ENCODE results near the gene BCL2.
"Not testable (repeated sequence)": the region's sequence is repeated elsewhere in the genome, so short reads cannot be mapped to it uniquely, and the experiment has no call there.

BCL2 gene

DNA sequence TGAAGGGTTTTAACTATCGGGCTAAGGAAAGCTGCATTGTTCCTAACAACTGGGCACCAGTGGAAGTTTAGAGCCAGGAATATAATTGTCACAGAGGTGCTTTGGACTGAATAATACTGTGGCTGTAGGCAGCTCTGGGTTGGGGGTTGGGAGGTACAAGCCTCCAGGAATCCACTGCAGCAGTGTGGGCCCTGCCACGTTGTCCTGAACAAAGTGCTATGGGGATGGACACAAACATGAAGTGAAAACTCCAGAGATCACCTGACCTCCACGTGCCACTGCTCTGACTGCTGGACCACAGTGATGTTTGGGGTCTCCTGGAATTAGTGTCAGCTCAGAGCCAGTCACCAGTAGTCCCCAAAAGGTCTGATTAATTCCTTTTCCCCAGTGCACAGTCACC lies 110.9 kb downstream of the BCL2 start:
- DNase-seq (ENCODE audit: extremely low spot score, insufficient read length, low read depth) (no peak), FAIRE-seq (peak; percentile 21)

DNA sequence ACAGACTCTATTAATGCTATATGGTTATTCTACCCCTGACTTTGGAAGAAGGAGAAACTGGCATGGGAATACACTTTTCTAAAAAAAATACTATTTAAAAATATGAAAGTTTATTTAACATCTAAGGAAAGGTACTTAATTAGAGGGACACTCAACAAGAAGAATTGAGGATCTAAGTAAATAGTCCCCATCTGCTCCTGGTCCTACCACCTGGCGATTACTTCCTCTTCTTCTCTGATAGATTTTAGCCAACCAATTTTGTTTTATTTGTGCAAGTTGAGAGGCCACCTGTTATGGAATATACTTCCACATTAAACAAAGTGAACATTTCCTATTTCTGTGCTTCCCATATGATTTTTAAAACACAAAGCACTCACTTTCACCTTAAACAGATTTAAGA lies 111.7 kb downstream of the BCL2 start:
- FAIRE-seq (peak; percentile 77), DNase-seq (ENCODE audit: extremely low spot score, insufficient read length, low read depth) (no peak)

- no peak for DNase-seq (ENCODE audit: extremely low spot score, insufficient read length, low read depth)
- peak; percentile 54 for FAIRE-seq
Observed at GRCh38 chr18:63207143-63207790, 112.3 kb downstream of the BCL2 start.

GRCh38 chr18:63206433-63207142 lies 113.0 kb downstream of the BCL2 start:
- FAIRE-seq: peak; percentile 21
- DNase-seq (ENCODE audit: extremely low spot score, insufficient read length, low read depth): no peak

GRCh38 chr18:63205791-63206252 lies 113.7 kb downstream of the BCL2 start:
- FAIRE-seq: peak; percentile 60
- no peak for DNase-seq (ENCODE audit: extremely low spot score, insufficient read length, low read depth)

GRCh38 chr18:63203497-63203896 lies 116.1 kb downstream of the BCL2 start:
- DNase-seq (ENCODE audit: extremely low spot score, insufficient read length, low read depth) (no peak), FAIRE-seq (peak; percentile 47)

- FAIRE-seq (no peak), DNase-seq (ENCODE audit: extremely low spot score, insufficient read length, low read depth) (no peak)
Observed at GRCh38 chr18:63202828-63203227, 116.7 kb downstream of the BCL2 start.

GRCh38 chr18:63201456-63201855 lies 118.1 kb downstream of the BCL2 start:
- not testable (repeated sequence) for FAIRE-seq; DNase-seq (ENCODE audit: extremely low spot score, insufficient read length, low read depth)

GRCh38 chr18:63199743-63200241 lies 119.8 kb downstream of the BCL2 start:
- peak; percentile 39 for FAIRE-seq
- DNase-seq (ENCODE audit: extremely low spot score, insufficient read length, low read depth): no peak

DNA sequence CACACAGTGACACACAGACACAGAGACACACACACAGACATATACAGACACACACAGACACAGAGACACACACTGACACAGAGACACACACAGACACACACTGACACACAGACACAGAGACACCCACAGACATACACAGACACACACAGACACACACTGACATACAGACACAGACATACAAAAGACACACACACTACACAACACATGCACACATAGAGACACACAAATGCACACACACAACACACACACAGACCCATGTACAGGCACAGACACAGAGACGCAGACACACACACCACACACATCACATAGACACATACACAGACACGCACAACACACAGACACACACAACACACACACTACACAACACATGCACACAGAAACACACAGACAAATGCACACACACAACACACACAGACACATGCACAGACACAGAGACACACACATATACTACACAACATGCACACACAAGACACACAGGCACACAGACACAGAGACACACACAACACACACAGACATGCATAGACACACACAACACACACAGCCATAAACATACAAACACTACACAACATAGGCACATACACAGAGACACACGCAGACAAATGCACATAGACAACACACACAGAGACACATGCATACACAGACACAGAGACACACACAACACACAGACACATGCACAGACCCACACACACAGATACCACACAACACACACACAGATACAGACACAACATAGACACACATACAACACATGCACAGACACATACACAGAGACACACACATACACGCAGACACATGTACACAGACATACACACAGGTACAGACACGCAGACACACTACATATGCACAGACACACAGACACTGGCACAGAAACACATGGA lies 120.5 kb downstream of the BCL2 start:
- peak; percentile 33 for FAIRE-seq

GRCh38 chr18:63198098-63198760 lies 121.3 kb downstream of the BCL2 start:
- peak; percentile 84 for FAIRE-seq
- no peak for DNase-seq (ENCODE audit: extremely low spot score, insufficient read length, low read depth)

More for the DNA sequence above, 120.5 kb downstream of the BCL2 start:
- no peak for DNase-seq (ENCODE audit: extremely low spot score, insufficient read length, low read depth)

GRCh38 chr18:63197246-63197869 lies 122.2 kb downstream of the BCL2 start:
- peak; percentile 36 for FAIRE-seq
- DNase-seq (ENCODE audit: extremely low spot score, insufficient read length, low read depth): no peak

DNA sequence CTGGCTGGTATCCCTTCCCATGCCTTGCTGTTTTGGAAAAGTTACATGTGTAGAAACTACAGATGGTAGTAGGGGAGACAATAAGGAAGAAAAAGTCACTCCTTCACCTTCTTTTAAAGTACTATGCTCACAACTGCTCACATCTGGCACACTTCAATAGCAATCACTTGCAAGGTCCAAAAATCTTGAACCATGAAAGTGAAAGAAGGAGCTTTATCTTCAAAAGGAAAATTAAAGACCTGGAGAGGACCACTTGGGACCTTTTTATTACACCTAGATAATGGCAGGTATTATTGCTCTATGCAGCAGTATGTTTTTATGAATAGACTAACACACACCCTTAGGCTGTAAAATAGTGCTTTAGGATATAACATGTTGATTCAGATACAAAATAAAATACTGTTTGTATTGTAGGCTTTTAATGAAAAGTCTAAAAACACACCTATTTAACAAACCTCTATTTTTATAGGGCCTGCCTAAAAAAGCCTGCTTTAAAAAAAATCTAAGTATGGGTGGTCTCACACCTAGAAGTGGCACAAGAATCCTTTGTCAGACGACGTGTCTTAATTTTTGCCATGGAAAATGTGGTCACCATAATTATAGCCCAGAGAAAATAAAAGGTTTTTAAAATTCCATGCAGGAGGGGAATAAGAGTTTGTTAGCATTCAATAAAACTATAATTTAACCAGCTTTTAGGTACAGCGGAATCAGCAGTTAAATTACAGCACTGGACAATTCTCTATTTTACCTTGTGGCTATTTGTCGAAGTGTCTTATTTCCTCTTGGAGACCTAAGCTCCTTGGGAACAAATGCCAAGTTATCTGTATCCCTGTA lies 124.0 kb downstream of the BCL2 start:
- DNase-seq (ENCODE audit: extremely low spot score, insufficient read length, low read depth) (no peak), FAIRE-seq (no peak)

DNA sequence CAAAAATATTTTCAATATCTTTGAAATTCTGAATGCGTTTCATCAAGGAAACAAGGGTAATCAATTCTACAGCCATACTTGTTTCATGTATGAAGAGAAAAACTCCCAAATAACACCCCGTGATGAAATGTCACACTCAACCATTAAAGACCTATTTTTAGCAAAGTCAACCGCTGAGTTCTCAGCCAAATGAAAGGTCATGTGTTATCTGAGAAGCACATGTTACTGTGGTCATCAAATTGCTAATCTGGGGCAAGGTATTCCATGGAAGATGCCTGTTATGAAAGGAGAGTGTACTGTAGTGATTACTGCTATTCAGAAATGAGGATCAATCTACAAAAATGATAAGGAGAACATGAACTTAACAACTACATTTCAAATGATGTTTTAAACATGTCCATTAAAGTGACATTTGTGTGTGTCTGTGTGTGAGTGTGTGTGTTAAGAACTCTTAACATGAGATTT lies 126.7 kb downstream of the BCL2 start:
- FAIRE-seq (peak; percentile 97), DNase-seq (ENCODE audit: extremely low spot score, insufficient read length, low read depth) (no peak)

GRCh38 chr18:63192126-63192884 lies 127.3 kb downstream of the BCL2 start:
- DNase-seq (ENCODE audit: extremely low spot score, insufficient read length, low read depth) (no peak), FAIRE-seq (peak; percentile 56)

DNA sequence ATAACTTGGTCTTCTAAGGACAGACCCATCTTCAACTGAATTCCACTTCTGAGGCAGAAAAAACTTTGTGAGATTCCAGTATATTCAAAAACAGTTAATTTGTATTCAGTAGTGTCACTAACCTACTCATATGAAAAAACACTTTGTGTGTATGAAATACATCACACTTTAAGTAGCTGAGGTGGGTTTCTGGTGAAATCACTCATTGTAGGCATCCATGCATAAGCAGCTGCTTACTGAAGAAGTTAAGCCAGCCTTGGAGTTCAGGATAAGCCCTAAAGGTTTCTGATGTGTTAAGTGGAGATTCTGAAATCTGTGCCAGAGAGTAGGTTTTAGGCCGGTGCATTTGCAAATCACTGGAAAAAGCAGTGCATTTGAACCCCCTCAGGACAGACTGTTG lies 128.2 kb downstream of the BCL2 start:
- FAIRE-seq (peak; percentile 51), DNase-seq (ENCODE audit: extremely low spot score, insufficient read length, low read depth) (no peak)

DNA sequence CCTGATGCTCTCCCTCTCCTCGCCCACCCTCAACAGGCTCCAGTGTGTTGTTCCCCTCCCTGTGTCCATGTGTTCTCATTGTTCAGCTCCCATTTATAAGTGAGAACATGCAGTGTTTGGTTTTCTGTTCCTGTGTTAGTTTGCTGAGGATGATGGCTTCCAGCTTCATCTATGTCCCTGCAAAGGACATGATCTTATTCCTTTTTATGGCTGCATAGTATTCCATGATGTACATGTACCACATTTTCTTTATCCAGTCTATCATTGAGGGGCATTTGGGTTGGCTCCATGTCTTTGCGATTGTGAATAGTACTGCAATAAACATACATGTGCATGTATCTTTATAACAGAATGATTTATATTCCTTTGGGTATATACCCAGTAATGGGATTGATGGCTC lies 128.7 kb downstream of the BCL2 start:
- FAIRE-seq; DNase-seq (ENCODE audit: extremely low spot score, insufficient read length, low read depth): not testable (repeated sequence)

- DNase-seq (ENCODE audit: extremely low spot score, insufficient read length, low read depth) (no peak), FAIRE-seq (peak; percentile 45)
Observed at GRCh38 chr18:63189817-63190216, 129.8 kb downstream of the BCL2 start.
